PFSK-1 (cell line): ENCODE results near the gene USP49.

Experiments used
- POLR2AphosphoS5 ChIP-seq: IDR thresholded peaks from 2 replicates; pipeline ENCODE4 v1.6.1; 2012; ENCODE audit warnings: low read depth, mild to moderate bottlenecking, control low read depth, low read length, moderate library complexity
- REST ChIP-seq, 2 experiments: IDR thresholded peaks; 2 replicates each; pipeline versions ENCODE4 v1.6.1 to v1.8.0; 2011 to 2012; ENCODE audit warnings: low read depth in 2 of 2, low read length in 2 of 2, control low read depth in 1 of 2, inconsistent platforms in 1 of 2, mild to moderate bottlenecking in 1 of 2, moderate library complexity in 1 of 2; ENCODE audit not compliant: insufficient read depth in 1 of 2
- SIN3A ChIP-seq: IDR thresholded peaks from 2 replicates; pipeline ENCODE4 v1.6.1; 2012; ENCODE audit warnings: mild to moderate bottlenecking, low read length, moderate library complexity, borderline replicate concordance; ENCODE audit not compliant: insufficient read depth
- TAF1 ChIP-seq: IDR thresholded peaks from 2 replicates; pipeline ENCODE4 v1.6.1; 2012; ENCODE audit warnings: low read length, control low read depth, borderline replicate concordance; ENCODE audit not compliant: insufficient read depth

GRCh38 chr6:41815587-41815986 lies 79.6 kb downstream of the USP49 start:
- no peak for TF ChIP-seq POLR2AphosphoS5
- no peak for TF ChIP-seq REST (IDR thresholded peaks at IDR 0.05; ENCODE audit: insufficient read depth in 1 of 2, low read depth in 2 of 2, low read length in 2 of 2)
- TF ChIP-seq SIN3A, result no peak
- no peak for TF ChIP-seq TAF1
